Esophagus muscularis mucosa (tissue), 3 donors: ENCODE data around the gene ZFAND6.
"Not testable (repeated sequence)": the region's sequence is repeated elsewhere in the genome, so short reads cannot be mapped to it uniquely, and the experiment has no call there.

ENCODE experiments used
- CTCF ChIP-seq, 3 experiments: fragments of 200-600 bp in 2 of 3; fragments of 450-650 bp in 1 of 3; sonication (generic) in 2 of 3; IDR thresholded peaks; one replicate each; pipeline ENCODE4 v1.5.1; 2017 to 2019; ENCODE audit warnings: antibody characterized with exemption in 3 of 3, mild to moderate bottlenecking in 2 of 3, moderate library complexity in 1 of 3
- POLR2A ChIP-seq: fragments of 450-650 bp; IDR thresholded peaks from one replicate; pipeline ENCODE4 v1.6.1; 2017; ENCODE audit warnings: antibody characterized with exemption, moderate library complexity, mild to moderate bottlenecking, low read depth

DNA sequence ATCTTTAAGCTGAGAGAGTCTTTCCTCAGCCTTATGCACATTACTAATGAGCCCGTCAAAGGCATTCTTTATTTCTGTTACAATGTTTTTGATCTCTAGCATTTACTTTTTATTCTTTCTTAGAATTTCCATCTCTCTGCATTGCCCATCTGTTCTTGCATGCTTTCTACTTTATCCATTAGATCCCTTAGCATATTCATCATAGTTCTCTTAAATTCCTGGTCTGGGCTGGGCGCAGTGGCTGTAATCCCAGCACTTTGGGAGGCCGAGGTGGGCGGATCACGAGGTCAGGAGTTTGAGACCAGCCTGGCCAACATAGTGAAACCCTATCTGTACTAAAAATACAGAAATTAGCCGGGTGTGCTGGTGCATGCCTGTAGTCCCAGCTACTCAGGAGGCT, 39.3 kb upstream of the ZFAND6 start:
- TF ChIP-seq CTCF (IDR thresholded peaks at IDR 0.05); POLR2A: not testable (repeated sequence)
